Transverse colon (tissue), 4 donors: ENCODE data around the gene TMEM43.

ENCODE experiments used
- CTCF ChIP-seq, 5 experiments: fragments of 200-600 bp in 3 of 5; fragments of 450-650 bp in 2 of 5; sonication (generic) in 3 of 5; IDR thresholded peaks; 1 replicate in 2 of 5; 2 replicates in 3 of 5; pipeline ENCODE4 v1.5.1; 2016 to 2017; ENCODE audit warnings: antibody characterized with exemption in 5 of 5, inconsistent platforms in 3 of 5, mild to moderate bottlenecking in 2 of 5, moderate library complexity in 1 of 5
- POLR2AphosphoS5 ChIP-seq, 3 donors: sonication (generic); formaldehyde crosslinking; IDR thresholded peaks; one replicate each; pipeline ENCODE4 v1.6.1; 2016; ENCODE audit warnings: antibody characterized with exemption in 3 of 3

GRCh38 chr3:14135581-14135980 lies 10.7 kb downstream of the TMEM43 start:
- TF ChIP-seq POLR2AphosphoS5 (IDR thresholded peaks at IDR 0.05) (no peak), CTCF (IDR thresholded peaks at IDR 0.05) (no peak)
